HG02938 (cell line): Measurements from ENCODE around the gene BSND.

ENCODE experiments used
- ATAC-seq: cut with Tn5 transposase; IDR thresholded peaks from one replicate; pipeline ENCODE4 v1.9.1; 2021; ENCODE audit warnings: mild to moderate bottlenecking, moderate library complexity; ENCODE audit not compliant: unreplicated experiment

The BSND gene

GRCh38 chr1:54975356-54976108, 23.2 kb upstream of the BSND start:
- ATAC-seq, result no peak

GRCh38 chr1:54976747-54977146, 22.0 kb upstream of the BSND start:
- ATAC-seq, result no peak

GRCh38 chr1:54977533-54978297, 21.0 kb upstream of the BSND start:
- no peak for ATAC-seq

DNA sequence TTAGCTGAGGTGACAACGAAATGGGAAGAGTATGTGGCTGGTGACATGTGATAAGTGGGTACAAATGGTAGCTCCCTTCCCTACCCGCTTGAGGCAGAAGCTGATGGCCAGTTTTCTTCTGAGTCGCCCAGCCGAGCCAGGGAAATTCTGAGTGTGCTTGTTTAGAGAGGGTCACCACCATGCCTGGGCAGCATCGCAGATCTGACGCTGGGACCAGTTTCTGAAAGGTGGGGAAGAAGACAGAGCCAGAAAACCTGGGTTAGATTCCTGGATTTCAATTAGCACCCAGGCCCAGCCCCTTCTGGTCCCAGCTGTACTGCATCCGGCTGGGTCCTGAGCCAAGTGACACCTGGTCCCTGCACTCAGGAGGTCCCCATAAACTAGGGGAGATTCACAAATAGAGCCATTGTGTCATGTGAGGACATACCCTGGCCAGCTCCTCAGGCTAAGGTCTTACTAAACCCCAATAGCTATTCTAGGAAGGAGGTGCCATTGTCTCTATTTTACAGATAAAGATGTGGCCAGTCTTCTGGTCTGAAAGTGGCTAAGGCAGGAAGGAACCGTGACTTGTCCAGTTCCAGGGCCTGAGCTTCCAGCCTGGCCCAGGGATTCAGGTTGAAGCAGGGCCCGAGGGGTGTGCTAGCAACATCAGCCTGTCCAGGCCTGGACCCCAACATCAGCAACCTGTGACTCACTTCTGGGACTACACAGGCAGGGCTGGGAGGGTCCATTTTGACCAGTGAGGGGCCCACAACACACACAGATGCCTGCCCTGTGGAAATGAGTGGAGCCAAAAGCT, 20.0 kb upstream of the BSND start:
- no peak for ATAC-seq

GRCh38 chr1:54979327-54979891, 19.3 kb upstream of the BSND start:
- no peak for ATAC-seq

- ATAC-seq, result no peak
These were observed 18.6 kb upstream of the BSND start for GRCh38 chr1:54980046-54980527.

DNA sequence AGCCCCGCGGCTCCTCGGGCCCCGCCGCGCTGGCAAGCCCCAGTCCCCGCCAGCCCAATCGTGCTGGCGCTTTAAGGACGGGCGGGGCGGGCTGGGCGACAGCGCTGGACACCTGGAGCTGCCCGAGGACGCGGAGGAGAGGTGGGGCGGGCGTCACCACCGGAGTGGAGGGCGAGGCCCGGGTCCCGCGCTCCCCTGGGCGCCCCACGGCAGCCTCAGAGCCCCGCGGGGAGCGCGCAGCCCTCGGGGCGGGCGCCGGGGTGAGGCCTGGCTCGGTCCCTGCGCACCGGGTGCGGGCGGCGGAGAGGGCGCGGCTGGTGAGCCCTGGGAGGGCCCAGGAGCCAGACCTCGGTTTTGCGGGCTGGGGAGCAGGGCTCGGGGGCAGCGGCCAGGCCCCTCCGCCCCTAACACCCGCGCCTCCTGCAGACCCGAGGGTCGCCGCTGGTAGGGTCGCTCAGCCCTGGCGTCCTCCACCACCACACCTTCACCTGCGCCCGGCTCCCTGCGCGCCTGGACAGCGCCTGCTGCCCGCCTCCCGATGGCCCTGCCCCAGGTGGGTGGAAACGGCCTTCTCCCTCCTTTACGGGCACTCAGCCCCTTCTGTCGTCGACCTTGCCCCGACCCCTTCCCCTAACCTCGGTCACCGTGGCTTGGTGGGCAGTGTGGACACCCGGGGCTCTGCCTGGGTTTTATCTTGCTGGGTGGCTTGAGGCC, 18.0 kb upstream of the BSND start, which contains the start of gene TMEM61:
Gene TMEM61 (plus strand): TSS at position 101 of the 714 bp plus-strand sequence. CDS start 438 bp downstream, at position 539.
- ATAC-seq, result no peak

- ATAC-seq, result no peak
These were observed 17.3 kb upstream of the BSND start for GRCh38 chr1:54981466-54981865.

DNA sequence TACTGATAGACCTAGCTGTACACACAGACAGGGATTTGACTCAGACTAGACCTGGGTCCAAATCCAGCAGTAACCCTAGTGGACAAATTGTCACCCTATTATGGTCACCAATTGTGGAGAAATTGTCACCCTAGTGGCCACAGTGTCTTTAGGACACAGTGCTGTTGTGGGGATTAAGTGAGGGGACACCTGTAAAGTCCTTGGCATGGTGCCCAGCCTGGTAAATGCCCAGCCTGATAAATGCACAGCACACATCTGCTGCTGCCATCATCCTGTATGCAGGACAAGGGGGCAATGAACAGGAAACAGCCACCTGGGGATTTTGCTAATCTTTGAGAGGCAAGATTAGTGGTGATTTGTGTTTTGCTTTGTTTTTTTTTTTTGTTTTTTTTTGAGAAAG, 16.0 kb upstream of the BSND start:
- ATAC-seq, result no peak

GRCh38 chr1:54984131-54984842, 14.4 kb upstream of the BSND start:
- no peak for ATAC-seq

DNA sequence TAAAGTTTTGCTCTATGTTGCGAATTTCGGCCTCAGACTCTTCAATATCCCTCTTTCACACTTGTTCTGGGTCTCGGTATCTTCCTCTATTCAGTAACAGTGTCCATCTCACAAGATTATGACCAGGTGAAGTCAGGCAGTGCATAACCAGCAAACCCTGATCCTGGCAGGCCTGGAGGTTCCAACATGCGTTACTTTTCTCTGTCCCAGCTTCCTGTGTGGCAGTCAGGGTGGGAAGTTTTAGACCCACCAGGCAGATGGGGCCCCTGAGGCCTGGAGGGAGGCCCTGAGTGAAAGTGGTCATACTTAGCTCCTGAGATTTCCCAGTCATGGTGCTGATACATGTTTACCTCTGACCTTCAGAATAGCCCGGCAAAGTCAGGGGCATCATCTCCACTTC, 13.2 kb upstream of the BSND start:
- no peak for ATAC-seq

GRCh38 chr1:54986025-54986424, 12.7 kb upstream of the BSND start:
- ATAC-seq, result no peak

DNA sequence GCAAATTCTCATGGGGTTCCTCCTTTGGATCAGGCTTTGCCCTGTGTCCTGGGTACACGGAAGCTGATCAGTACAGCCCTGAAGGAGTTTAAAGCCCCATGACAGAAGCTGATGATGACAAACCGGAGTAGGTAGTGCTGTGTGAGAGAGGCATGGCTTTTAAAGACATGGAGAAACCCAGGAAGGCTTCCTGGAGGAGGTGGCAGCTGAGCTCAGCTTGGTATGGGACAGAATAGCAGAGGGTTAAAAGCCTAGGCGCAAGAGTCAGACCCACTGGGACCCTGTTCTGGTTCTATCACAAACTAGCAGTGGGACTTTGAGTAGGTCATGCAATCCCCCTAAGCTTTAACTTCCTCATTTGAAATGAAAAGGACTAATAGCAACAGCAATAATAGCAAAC, 12.2 kb upstream of the BSND start:
- ATAC-seq, result no peak

GRCh38 chr1:54987427-54987826, 11.3 kb upstream of the BSND start:
- no peak for ATAC-seq

- ATAC-seq, result no peak
These were observed 10.6 kb upstream of the BSND start for GRCh38 chr1:54987919-54988705.

DNA sequence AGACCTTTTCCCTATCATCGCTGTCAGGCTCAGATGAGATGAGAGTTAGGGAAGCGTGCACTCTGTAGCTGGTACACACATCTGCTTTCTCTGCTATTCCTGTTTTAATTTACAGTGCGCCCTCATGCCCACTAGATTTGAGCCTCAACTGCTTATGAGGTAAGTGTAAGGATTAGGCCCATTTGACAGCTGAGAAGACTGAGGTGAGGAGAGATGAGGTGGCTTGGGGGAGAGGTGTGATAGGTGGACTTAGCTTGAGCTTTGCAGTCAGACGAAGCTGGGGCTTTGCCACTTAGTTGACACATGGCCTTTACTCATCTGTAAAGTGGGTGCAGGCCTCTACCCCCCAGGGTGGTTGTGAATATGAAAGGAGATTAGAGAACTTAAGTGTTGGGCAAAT, 9.8 kb upstream of the BSND start:
- no peak for ATAC-seq

DNA sequence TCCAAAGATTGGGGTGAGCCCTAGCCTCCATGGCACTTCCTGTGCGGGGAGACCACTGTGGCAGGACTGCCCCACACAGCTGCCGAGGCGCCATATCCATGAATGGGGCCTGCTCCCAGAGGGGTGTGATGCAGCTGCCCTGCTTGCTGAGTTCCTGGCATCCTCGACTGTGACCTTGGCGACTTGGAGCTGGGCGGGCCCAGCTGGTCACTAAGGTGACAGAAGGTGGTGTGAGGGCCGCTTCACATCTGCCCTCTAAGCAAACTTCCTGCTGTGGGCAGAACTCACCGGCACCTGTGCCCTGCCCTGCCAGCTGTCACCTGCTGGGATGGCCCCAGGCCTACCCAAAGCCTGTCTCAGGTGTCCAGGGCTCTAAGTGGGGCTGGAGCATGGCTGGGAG, 9.3 kb upstream of the BSND start:
- no peak for ATAC-seq

- no peak for ATAC-seq
These were observed 8.5 kb upstream of the BSND start for GRCh38 chr1:54989968-54990810.
